NCI-H526 (cell line): ENCODE measurements around the gene CMTM7.

ENCODE experiments used
- DNase-seq, 2 experiments: peaks; one replicate each; lab custom pipeline; 2025; lab: John Stamatoyannopoulos, UW

The CMTM7 gene

DNA sequence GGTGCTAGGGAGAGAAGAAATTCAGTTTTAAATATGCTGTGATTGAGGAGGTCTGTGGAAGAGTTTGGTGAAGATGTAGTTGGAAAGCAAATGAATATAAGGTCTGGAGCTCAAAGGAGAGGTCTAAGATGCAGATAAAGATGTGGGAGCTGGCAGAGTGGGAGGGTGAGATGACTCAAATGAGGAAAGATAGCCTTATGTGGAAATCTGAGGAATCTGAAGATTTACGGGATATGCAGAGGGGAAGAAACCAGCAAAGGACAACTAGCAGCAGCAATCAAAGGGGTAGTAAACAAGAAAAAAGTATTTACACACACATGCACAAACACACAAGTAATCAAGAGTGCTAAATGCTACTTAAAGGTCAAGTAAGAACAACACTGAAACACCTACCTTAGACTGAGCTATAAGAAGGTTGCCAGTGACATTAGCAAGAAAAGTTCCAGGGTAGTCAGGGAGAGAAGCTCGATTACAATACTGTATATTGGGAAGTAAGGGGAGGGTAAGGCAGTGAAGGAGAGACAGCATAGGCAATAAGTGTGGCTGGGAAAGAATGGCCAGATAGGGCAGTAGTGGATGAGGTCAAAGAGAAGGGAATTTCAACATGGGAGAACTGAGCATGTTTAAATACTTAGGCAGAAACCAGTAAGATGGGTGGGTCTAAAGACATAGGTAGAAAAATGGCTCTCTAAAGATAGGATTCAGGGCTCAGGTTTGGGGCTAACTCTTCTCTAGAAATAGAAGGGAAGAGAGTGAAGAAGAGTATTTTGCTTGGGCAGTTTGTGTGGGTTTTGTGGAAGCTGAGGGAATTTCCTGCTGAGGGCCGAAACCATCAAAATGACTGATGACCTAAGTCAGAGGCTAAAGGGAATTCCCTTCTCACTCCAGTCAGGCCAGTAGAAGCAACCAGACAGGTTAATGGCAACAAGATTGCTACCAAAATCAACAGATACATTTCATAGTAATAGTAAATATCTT lies 102.1 kb downstream of the CMTM7 start:
- DNase-seq, result no peak

DNA sequence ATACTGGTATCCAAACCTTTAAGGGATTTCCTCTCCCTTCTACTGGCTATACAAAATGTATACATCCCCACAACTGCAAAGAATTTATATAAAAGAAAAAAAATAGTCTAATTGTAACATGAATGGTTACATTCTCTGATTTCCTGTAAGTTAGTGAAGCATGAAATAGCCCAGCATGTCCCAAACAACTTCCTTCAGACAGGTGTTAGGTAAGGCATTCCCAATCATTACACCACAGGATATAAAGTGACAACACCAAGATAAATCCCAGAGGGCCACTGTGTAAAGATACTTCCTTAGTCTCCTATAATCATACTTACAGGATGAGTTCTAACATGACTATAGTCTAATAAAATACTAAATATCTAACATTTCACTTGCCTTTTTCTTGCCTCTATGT lies 103.4 kb downstream of the CMTM7 start:
- peak in 1 of 2 experiments; percentile 47 for DNase-seq

DNA sequence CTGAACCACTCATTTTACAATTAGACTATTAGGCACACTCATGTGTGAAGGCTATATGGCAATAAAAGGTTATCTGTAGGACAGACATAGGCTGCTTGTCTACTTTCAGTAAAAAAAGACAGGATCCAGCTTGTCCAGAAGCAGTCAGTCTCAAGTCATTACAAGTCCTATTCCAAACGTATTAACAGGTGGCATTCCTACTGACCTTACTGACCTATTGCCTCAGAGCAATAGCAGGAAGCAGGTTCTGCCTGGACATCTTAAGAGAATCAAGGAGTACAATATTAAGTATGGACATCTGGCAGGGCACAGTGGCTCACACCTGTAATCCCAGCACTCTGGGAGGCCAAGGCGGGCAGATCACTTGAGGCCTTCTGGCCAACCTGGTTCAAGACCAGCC lies 104.0 kb downstream of the CMTM7 start:
- no peak for DNase-seq

DNA sequence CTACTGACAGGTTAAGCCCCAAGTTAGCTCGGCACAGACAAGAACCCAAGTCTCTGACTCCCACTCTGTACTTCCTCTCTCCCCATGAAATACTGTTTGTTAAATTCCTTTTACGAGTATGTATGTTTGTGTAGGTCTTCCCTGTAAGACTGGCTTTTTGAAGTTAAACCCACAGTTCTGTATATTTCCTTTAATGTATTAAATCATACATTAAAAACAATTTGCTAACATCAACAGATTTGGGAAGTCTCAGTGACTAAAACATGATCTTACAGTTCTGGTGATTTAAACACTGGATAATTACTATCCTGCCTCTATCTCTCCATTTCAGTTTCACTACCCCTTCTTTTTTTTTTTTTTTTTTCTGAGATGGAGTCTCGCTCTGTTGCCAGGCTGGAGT lies 106.6 kb downstream of the CMTM7 start:
- peak in 1 of 2 experiments; percentile 9 for DNase-seq

DNA sequence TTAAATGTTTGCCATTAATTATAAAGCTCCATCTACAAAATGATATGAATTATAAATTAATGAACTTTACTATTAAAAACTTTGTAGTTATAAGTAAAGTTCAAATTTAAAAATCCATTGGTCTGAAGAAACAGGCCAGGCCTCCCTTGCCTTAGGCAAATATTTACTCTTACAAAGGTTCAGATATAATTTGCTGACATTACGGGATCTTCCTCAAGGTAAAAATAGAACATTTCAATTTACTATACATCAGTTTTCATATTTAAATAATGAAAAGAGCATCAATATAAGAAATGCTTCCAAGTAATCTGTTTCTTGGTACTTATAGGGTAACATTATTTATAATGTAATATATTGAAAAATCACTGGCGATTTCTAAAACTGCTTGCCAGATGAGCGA lies 107.3 kb downstream of the CMTM7 start:
- no peak for DNase-seq

DNA sequence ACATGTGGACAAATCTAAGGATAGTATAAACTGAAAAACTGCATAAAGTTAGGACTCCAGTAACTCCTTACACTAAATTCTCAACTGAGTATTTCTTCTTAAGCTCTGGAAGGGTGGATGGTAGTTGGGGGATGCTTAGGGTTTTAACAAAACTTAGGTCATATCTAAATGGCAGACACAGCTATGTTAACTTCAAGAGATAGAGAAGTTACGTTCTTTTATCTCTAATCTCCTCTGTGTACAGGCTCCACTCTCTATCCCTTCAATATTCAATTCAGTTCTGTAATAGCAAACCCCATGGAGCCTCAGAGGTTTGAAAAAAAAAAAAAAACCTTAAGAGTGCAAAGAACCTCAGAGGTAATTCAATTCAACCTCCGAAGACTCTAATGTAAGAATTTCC lies 107.9 kb downstream of the CMTM7 start:
- no peak for DNase-seq

DNA sequence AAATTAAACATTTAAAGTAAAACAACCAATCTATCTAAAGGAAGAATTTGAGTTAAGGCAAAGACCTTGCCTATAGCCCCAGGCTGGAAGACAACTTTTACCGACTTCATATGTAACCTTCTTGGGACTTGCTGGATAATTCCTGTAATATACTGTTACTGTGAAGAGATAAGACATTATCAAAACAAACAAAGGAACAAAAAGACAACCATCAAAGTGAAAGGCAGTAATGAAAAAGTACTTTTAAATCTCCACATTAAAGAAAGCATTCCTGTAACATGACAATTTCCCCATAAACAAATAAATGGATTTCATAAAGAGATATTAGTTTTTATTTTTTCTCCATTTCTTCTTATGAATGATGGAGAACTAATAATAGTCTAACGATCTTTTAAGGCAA lies 108.6 kb downstream of the CMTM7 start:
- DNase-seq, result no peak

DNA sequence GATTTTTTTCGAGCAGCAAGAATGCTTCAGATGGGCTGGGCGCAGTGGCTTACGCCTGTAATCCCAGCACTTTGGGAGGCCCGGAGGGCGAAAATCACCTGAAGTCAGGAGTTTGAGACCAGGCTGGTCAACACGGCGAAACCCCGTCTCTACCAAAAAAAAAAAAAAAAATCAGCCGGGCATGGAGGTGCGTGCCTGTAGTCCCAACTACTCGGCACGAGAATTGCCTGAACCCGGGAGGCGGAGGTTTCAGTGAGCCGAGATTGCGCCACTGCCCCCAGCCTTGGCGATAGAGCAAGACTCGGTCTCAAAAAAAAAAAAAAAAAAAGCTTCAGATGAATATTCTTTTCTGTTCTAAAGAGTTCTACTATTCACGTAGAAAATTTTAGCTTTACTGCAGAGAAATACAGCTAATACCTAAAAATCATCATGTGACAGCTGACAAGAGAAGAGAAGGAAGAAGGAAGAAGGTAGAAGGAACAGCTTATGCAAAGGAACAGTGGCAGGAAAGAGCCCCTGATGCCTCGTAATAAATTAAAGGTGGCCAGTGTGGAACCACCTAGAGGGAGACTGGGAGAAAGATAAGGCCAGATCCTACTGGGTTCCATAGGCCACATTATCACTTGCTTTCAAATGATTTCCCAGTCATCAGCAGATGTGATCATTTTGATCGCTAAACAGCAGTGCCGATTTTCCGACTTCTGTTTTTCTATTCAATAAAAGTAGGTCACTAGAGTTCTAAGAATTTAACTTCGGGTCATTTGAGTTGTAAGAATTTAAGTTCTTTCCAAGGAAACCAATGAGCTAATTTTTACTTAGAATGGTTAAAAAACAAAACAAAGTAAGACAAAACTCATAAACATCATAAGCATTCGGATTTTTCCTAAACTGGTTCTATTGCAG lies 109.5 kb downstream of the CMTM7 start:
- DNase-seq, result peak in 1 of 2 experiments; percentile 55

DNA sequence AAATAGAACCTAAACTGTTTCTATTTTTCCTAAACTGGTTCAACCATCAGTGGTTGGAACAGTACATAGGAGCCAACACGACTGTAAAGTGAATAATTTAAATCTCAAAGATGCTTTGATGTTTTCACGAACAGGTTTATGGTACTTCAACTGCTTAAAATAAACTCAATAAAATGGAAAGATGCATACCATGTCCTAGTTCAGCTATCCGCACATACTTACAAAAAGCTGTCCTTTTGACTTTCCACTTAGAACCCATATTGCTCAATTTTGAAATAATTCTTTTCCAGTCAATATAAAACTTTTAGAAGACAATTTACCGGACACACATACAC lies 110.1 kb downstream of the CMTM7 start:
- DNase-seq, result no peak

DNA sequence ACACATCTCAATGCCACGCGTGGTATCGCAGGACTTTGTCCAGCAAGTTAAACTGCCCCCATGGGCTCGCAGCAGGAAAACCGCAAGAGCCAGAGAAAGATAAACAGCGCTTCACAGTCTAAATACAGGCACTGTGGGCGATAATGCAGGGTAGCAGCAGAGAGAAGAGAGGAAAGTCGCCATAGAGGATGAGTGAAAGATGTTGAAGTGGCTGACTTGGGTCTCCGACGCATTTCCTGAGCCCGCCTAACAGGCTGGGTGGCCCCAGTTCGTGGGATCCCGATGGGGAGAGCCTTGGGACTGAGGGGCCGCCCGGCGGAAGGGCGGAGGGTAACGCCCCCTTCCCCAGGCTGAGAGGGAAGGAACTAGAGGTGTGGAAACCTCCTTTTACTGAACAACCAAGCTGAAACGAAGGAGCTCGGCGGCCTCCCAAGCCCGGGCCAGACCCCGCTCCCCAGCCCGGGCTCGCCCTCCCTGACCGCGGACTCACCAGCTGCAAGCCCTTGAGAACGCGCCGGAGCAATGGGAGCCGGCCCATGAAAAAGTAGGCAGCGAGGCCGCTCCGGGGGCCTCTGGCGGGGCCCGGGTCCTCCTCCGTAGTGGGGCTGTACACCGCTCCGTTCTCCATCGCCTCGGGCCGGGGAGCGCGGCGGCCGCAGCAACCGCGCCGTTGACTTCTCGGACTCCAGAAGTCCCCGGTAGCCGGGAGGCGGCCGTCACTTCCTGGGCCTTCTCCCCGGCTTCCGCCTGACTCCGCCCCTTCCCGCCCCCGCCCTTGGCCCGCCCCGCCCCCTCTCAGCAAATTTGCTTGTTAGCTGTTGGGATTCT lies 110.7 kb downstream of the CMTM7 start, which contains the start of gene CMTM6:
Gene CMTM6, minus strand, starts transcription at position 735 of the 828 bp plus-strand sequence. Its CDS starts 107 bp downstream, at position 628.
- peak; percentile 61 to 87 for DNase-seq

DNA sequence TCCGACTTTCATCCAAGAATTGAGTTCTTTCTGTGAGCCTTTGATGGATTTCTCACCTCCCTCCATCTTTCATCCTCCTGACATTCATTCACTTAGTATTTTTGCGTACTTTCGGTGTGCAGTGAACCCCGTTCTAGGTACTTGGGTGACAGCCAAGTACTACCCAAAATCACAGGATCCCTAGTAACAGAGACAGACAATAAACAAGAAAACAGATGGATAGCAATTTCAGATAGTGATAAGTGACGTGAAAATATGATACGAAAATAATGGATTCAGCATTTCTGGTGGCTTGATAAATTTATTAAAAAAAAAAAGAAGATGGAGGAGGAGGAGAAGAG lies 111.3 kb downstream of the CMTM7 start:
- DNase-seq, result no peak
